Gastrocnemius medialis (tissue), 4 donors: ENCODE data around the gene DOK1.

Experiments used
- CTCF ChIP-seq, 5 experiments: fragments of 450-650 bp in 3 of 5; fragments of 200-600 bp in 2 of 5; sonication (generic) in 2 of 5; IDR thresholded peaks in 4 of 5; conservative IDR thresholded peaks in 1 of 5; 1 replicate in 4 of 5; 2 replicates in 1 of 5; pipeline ENCODE4 v1.5.1; 2016 to 2019; ENCODE audit warnings: antibody characterized with exemption in 5 of 5, mild to moderate bottlenecking in 3 of 5, moderate library complexity in 3 of 5
- POLR2A ChIP-seq, 2 donors: fragments of 450-650 bp; IDR thresholded peaks; one replicate each; pipeline ENCODE4 v1.6.1; 2017; ENCODE audit warnings: antibody characterized with exemption in 2 of 2, mild to moderate bottlenecking in 2 of 2, moderate library complexity in 2 of 2

DNA sequence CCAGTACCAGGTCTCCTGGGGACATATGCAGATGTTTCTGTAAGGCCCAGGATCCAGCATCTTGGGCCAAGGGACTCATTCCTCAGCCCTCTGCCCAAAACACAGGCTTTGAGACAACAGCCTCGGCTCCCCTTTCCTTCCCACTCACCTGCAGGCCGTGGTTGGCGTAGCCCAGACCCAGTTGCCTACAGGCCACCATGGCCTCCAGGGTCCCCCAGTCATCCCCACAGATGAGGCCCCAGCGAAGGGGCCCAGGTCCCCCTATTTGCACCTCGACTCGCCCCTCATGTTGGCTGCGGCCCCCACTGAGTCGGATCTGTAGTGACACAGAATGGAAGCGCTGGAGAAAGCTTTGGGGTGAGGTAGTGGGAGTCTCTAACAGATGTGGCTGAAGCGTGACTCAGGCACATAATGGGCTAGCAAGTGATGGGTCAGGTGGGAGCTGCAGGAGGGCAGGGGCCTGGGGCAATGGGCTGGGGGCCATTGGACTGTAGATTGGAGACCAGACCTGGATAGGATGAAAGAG lies 19.0 kb upstream of the DOK1 start:
- no peak for TF ChIP-seq CTCF (IDR thresholded peaks at IDR 0.05 in 4 of 5, conservative IDR thresholded peaks at IDR 0.05 in 1 of 5)
- no peak for TF ChIP-seq POLR2A (IDR thresholded peaks at IDR 0.05)
